HG03432 (cell line): ENCODE measurements around the gene HS1BP3.

Experiments
- ATAC-seq: cut with Tn5 transposase; IDR thresholded peaks from one replicate; pipeline ENCODE4 v1.9.1; 2021; ENCODE audit warnings: mild to moderate bottlenecking, moderate library complexity; ENCODE audit not compliant: unreplicated experiment

The HS1BP3 gene

GRCh38 chr2:20620271-20620681 is 30.6 kb downstream of the HS1BP3 start:
- no peak for ATAC-seq

GRCh38 chr2:20619624-20620024 is 31.3 kb downstream of the HS1BP3 start:
- ATAC-seq: no peak

DNA sequence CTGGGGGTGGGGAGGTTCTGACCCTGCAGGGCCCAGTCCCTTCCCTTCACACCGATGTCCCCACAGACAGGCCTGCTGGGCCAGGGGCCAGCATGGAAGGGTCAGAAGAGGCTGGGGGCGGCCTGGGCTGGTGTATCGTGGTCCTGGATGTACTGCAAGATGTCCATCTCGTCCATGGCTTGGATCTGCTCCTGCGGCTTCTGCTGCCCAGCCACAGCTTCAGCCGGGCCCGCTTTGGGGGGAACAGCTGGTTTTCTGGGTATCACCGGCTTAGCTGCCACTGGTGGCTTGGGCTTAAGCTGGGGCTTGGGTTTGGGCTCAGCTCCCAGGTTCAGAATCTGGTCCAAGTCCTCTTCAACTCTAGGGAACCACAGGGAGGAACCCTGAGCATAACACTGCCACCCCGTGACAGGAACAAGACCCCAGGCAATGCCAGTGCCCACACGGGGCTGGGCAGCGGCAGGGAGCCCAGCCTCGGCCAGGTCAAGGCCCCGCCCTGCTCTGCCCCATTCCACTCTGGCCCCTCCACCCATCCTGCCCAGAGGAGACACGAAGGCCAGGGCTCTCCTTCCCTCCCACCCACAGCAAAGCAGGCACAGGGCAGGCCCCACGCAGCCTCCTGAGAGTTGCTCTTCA is 31.9 kb downstream of the HS1BP3 start:
- no peak for ATAC-seq

DNA sequence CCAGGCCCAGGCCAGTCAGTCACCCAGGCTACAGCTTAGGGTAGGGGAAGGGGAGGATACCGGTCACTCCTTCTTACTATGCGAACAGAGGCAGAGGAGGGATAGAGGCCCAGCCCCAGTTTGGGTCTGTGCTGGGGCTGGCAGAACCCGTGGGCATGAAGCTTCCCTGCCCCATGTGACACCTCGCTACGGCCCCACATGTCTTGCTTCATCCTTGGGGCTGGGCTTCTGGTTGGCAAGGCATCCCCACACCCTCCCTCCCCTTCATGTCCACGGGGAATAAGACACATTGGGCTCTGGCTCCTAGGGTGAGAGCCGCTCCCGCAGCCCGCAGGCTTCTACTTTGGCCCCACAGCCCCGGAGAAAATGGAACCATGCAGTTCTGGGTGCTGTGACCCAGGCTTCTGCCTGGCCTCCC is 32.4 kb downstream of the HS1BP3 start:
- no peak for ATAC-seq

DNA sequence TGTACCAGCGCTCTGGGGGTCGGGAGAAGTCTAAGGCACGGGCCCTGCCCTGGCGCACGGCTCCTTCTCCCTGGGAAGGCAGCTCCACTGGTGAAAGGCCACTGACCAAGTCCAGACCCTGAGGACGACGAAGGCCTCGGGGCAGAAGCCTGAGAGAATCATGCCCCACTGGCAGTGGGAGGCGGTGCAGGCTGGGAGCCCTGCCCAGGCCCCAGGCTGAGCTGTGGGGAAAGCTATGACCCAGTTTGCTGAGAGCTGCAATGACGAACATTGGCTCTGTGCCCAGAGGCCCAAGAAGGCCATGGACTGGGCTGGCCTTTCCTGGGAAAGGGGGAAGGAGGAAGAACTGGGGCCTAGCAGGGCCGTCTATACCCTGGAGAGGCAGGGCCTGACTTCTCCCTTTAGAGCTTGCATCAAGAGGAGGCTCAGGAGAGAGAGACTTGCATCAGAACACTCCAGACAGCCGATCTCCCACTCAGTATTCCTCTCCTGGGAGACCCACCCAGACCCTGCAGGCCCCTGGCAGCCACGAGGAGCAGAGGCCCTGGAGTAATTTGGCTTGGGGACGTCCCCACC is 32.9 kb downstream of the HS1BP3 start:
- ATAC-seq: no peak

DNA sequence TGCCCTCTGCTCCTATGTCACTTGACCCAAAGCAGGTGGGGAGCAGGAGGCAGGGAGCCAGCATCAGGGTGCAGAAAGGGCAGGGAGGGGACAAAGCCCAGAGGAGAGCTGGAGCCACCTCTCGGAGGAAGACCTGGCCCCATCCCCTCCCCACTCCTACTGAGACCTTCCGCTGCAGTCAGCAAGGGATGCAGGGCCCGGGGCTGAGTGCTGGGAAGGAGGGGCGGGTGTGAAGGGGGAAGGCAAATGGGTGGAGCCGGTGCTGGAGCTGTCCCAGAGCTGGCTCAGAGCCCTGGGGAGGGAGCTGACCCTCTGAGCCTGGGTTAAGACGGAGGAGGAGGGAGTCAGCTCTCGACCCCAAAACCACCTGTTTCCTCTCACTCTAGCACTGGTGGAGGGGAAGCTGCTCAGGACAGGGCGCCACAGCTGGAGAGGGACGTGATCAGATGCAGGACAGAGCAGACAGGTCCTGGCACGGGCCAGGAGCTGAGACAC is 33.8 kb downstream of the HS1BP3 start:
- no peak for ATAC-seq

GRCh38 chr2:20616341-20616871 is 34.5 kb downstream of the HS1BP3 start:
- no peak for ATAC-seq

- no peak for ATAC-seq
Observed at GRCh38 chr2:20615466-20616241, 35.2 kb downstream of the HS1BP3 start.

DNA sequence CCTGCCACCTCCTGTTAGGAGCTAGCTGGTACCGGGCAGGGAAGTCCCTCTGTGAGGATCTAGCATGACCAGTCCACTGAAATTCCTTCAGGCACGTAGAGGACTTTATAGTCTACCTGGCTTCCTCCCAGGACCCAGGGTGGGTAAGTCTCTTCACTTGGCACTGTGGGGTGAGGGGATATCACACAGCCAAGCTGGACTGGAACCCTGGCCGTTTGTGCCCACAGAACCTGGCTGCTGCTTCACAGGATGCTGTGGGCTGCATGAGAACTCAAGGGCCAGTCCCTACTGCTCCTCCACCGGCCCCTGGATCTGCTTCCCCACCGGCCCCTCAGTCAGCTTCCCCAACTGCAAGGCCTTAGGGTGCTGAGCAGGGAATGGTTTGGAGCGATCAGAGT is 35.8 kb downstream of the HS1BP3 start:
- ATAC-seq: no peak

DNA sequence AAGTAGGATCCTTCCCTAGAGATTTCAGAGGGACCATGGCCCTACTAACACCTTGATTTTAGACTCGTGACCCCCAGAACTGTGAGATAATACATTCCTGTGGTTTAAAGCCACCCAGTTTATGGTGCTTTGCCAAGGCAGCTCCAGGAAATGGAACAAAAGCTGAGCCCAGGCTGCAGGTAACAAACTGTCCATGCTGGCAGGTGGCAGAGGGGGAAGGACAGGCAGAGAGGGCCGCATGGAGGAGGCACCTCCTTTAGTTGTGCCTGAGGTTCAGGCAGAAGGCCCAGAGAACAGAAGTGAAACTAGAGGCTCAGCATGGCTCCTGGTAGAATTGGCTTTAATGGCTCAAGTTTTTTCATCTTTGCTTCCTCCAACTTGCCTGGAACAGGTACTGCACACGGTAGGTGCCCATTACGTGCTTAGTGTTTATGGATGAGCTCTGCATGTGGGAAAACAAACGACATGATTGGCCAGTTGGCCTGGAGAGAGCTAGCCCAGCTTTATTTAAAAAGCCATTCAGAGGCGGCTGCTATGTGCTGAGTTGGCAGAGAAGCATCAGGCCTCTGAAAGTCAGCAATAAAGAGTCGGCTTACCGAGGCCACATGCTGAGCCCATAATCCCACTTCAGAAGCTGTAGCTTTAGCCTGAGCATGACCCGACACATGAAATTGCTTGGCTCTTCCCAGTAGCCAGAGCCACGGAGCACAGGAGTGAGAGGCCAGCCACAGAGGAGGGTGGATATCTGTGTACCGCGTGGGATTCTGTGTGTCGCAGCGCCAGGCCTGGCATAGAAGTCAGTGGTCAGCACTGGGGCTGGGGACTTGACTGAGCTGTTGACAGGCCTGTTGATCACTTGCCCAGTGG is 36.5 kb downstream of the HS1BP3 start:
- ATAC-seq: no peak

GRCh38 chr2:20612925-20613916 is 37.7 kb downstream of the HS1BP3 start:
- no peak for ATAC-seq

DNA sequence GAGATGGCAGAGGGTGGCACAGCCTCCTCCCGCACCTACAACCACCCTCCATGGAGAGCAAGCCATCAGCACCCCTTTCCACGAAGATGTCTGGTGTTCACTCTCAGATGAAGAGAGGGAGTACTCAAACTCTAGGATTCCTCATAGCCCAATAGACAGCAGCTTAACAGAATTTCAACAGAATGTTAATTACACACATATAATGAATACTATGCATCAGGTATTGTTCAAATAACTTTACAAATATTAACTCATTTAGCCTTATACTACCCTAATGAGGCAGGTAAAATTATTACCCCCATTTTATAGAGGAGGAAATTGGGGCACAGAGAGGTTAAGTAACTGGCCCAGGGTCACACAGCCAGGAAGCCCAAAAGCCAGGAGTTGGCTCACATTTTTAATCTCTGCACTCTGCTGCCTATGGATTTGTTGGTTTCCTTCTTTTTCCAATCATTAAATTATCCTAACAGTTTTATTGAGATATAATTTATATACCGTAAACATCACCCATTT is 39.0 kb downstream of the HS1BP3 start:
- ATAC-seq: no peak

- ATAC-seq: no peak
Observed at GRCh38 chr2:20611077-20611843, 39.6 kb downstream of the HS1BP3 start.

DNA sequence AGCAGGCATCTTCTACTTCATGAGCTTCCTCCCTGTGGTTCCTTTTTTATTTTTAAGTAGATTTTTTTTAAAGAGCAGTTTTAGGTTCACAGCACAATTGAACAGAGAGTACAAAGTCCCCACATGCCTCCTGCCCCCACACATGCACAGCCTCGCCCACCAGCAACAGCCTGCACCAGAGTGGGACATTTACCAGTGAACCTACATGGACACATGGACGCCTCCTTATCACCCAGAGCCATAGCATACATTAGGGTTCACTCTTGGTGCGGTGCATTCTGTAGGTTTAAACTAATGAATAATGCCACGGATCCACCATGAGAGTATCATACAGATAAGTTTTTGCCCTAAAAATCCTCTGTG is 40.9 kb downstream of the HS1BP3 start:
- ATAC-seq: no peak

DNA sequence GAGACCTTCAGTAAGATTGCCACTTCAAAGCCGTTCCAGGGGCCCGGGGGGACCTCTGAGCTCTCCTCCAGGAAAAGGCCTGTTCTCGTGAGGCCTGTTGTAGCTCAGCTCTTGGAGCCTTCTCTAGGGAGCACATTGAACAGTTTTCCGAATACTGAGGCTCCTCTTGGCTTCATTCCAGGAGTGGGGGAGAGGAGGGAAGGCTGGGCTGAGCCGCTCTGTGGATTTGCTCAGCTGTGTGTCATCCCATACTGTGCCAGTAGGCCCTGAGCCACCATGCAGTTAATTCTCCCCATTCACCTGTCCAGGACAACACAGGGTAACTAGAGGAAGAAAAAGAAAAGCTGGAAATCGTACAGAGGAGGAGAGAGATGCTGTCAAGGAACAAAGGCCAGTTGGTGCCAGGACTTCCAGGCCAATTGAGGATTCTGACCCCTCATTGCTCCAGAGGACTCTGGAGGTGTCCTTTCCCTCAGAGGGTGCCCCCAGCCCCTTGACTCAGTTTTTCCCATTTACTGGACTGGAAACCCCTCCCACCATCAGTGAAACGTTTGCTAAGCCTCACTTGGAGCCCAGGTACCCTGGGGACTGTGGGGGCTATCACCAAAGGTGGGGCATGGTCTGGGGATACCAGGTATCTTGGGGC is 41.4 kb downstream of the HS1BP3 start:
- ATAC-seq: no peak

DNA sequence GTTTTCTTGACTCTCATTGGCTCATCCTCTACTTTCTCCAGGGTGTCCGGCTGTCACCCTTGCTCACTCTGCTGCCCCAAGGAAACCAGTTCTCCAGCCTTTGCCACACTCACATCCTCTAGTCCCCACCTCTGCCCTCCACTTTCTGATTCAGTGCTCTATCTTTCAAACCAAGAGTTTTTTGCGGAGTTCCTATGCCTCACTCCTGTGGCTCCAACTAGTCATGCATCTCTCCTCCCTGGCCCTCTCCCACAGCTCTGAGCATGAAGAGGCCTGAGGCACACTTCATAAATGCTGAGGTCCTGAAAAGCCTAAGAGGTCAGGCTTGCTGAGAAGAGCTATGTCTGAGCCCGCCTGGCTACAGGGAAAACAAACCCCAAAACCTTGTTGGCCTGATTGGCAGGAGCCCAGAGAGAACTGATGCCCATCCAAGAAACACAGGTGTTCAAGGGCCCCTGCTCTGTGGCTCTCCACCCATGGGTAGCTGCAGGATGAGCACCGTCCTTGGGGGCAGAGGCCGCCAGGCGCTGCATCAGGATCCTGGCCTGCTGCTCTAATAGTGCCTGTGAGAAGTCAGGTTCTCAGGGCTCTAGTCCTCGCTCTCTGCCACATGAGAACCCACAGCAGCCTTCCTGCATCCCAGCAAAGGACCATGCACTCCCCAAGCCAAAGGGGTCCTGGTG is 42.1 kb downstream of the HS1BP3 start:
- ATAC-seq: no peak

DNA sequence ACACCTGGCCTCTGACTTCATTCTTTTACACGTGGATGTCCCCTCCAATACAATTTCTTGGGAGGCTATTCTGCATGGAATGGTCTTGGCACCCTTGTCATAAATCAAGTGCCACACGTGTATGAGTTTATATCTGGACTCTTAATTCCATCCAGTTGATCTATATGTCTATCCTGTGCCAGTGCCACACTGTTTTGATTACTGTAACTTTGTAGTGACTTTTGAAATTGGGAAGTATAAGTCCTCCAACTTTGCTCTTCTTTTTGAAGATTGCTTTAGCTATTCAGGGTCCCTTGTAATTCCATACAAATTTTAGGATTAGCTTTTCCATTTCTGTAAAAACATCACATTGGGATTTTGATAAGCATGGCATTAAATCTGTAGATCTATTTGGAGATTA is 43.5 kb downstream of the HS1BP3 start:
- ATAC-seq: no peak

DNA sequence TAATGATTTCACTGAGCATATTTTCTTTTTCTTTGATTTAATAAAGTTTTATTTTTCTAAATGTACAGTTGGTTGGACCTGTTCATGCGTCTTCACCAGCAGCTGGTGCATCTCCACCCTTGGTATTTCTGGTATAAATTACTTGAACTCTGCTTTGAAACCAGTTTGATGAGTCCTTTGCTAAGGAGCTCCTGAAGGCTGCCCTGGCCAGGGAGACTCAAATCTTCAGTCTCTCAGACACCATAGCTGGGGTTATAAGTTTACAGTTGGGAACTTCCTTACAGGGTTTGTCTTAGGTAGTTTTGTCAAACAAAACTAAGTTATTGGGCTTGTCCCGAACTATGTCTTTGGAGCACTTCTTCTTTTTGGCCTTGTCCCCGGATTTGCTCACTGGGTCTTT is 44.7 kb downstream of the HS1BP3 start:
- no peak for ATAC-seq
